HG03565 (cell line): ENCODE measurements around the gene VPS26A.
"Not testable (repeated sequence)": the region's sequence is repeated elsewhere in the genome, so short reads cannot be mapped to it uniquely, and the experiment has no call there.

Experiments used
- ATAC-seq: cut with Tn5 transposase; IDR thresholded peaks from one replicate; pipeline ENCODE4 v1.9.1; 2021; ENCODE audit warnings: mild to moderate bottlenecking, moderate library complexity; ENCODE audit not compliant: unreplicated experiment

The VPS26A gene

DNA sequence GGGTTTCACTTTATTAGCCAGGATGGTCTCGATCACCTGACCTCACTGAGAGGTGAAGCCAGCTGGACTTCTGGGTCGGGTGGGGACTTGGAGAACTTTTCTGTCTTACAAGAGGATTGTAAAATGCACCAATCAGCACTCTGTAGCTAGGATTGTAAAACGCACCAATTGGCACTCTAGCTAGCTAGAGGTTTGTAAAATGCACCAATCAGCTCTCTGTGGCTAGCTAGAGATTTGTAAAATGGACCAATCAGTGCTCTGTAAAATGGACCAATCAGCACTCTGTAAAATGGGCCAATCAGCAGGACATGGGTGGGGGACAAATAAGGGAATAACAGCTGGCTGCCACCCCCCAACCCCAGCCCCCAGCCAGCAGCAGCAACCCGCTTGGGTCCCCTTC, 51.3 kb downstream of the VPS26A start:
- not testable (repeated sequence) for ATAC-seq

- ATAC-seq: no peak
These were observed 52.8 kb downstream of the VPS26A start for GRCh38 chr10:69176823-69177222.

- ATAC-seq: peak; percentile 24
These were observed 55.2 kb downstream of the VPS26A start for GRCh38 chr10:69179089-69179742.

- peak; percentile 74 for ATAC-seq
These were observed 56.0 kb downstream of the VPS26A start, which contains the start of gene SUPV3L1 for GRCh38 chr10:69179743-69180524. TSS of gene SUPV3L1 (plus strand) at chr10:69180234. CDS start at chr10:69180292, 58 bp downstream.

DNA sequence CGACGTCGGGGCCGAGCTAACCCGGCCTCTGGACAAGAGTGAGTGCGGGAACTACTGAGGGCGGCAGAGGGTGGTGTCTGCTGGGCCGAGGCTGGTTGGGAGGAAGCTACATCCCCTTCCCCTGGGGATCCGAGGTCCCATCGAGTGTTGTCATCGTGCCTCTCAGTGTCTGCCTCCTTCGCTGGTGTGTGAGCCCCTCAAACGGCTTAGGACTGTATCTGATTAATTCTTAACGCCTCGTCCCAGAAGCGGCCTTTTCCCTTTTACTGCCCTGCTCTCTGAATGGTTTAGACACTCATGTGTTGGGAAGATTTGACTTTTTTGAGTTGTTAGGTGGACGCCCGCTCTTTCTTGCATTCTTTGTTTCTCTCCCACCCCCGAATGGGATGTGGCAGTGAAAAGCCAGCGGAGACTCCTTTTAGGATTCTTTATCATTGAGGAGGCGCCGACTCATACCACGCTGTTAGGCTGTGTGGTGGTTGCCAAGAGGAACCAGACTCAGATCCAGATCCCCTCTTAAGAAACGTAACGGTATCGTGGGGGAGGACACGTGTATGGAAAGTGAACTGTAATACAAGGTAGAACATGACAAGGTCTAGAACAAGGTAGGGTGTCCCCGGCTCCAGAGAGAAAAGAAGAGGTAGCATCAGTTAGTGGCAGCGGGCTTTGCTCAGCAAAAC, 56.7 kb downstream of the VPS26A start:
- ATAC-seq: peak; percentile 10

- no peak for ATAC-seq
These were observed 57.5 kb downstream of the VPS26A start for GRCh38 chr10:69181433-69181832.

GRCh38 chr10:69182005-69182404, 58.0 kb downstream of the VPS26A start:
- ATAC-seq: no peak

DNA sequence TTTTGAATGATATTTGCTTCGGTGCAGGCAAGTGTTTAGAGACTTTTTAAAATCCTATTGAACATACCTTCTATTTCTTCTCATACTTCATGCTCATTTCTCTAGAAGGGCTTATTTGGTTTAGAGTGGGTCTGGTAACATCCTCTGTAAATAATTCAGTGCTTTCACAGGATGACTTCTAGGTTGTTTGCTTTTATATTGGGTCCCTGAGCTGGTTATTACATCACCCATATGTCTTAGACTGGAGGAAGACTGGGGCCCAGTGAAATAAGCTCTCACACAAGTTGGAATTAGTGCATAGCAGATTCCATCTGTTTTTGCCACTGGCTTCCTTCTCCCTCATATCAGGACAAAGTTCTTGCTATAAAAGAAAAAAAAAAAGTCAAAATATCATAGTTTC, 62.5 kb downstream of the VPS26A start:
- ATAC-seq: no peak

- no peak for ATAC-seq
These were observed 77.1 kb downstream of the VPS26A start for GRCh38 chr10:69201045-69201444.

- no peak for ATAC-seq
These were observed 78.4 kb downstream of the VPS26A start for GRCh38 chr10:69202332-69202731.

DNA sequence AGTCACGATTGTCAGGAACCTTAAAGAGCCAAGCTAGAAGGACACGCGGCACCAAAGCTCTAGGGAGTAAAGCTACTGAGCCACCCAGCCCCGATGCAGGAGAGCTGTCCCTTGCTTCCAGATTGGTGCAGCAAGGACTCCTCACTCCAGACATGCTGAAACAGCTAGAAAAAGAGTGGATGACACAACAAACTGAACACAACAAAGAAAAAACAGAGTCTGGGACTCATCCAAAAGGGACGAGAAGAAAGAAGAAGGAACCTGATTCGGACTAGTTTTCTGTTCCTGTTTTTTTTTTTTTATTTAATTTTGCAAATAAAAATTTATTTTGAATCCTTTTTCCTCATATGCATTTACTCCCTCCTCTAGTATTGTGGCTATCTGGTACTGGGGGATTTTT, 84.8 kb downstream of the VPS26A start:
- ATAC-seq: no peak

- no peak for ATAC-seq
These were observed 86.0 kb downstream of the VPS26A start for GRCh38 chr10:69209787-69210484.

GRCh38 chr10:69211104-69211503, 87.1 kb downstream of the VPS26A start:
- no peak for ATAC-seq

GRCh38 chr10:69211524-69211923, 87.5 kb downstream of the VPS26A start:
- ATAC-seq: no peak

DNA sequence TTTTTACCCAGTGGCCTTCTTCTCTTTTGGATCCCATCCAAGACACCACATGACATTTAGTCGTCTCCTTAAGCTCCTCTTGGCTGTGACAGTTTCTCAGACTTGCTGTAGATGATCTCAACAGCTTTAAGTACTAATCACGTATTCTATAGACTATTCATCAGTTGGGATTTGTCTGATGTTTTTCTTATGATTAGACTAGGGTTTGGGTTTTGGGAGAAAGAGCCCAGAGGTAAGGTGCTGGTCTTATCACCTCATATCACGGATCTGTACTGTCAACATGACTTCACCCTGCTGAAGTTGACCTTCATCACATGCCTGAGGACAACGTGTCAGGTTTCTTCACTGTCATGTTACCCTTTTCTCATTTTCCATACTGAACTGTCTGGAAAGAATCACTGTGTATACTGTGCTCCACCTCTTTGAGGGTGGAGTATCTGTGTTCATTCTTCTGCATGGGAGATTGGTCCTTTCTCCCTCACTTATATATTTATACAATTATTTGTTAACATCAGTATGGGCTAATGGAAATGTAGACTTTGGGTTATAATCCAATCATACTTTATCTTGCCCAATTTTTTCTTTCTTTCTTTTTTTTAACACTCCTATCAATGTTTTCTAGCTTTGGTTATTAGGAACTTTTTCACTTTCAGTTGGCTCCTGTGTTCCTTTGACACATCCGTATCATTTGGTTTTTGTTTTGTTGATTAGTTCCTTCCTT, 89.8 kb downstream of the VPS26A start:
- ATAC-seq: no peak

DNA sequence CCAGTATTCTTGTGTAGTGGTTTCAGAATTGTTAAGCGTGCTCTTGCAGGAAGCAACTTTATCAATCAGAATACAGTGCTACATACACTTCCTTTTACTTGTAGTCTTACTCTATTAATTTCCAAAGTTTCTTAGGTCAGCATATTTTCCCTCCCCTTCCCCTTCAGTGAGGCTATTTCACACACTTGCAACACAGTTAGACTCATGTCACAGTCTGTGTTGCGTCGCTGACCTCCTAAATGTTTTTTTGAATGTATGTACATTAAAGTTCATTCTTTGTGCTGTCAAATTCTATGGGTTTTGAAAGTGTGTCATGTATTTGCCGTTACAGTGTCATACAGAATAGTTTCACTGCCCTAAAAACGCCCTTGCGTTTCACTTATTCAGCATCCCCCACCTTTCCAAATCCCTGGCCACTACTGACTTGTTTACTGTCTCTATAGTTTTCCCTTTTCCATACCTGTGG, 90.7 kb downstream of the VPS26A start:
- no peak for ATAC-seq

DNA sequence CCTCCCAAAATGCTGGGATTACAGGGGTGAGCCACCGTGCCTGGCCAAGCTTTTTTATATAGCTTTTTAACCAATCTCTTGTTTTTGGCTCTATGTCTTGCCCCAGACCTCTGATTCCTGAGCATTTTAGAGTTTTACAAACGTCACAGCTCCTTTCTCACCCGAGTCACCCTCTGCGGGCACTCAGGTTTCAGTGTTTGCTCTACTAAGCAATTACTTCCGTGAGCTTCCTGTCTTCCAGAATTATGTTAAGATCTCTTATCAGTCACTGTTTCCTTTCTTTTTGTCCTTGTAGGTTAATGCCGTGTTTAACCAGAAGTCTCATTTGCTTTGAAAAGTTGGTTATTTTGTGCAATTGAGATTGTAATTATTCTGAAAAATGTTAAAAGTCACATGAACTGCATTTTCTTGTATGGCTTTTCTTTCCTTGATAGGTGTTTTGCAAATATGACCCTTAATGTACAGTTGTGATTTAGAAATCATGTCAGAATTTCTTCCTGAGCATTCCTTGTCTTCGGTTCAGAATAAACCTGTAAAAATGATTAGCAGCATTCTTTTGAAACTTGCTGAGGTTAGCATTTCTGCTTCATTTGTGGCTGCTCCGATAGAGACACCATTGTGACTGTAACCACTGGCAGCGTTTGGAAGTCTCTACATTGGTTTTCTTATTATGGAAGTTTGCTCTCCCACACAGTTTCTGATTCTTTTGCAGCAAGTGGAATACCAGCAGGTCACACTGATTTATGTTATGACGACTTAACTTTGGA, 91.6 kb downstream of the VPS26A start:
- no peak for ATAC-seq

DNA sequence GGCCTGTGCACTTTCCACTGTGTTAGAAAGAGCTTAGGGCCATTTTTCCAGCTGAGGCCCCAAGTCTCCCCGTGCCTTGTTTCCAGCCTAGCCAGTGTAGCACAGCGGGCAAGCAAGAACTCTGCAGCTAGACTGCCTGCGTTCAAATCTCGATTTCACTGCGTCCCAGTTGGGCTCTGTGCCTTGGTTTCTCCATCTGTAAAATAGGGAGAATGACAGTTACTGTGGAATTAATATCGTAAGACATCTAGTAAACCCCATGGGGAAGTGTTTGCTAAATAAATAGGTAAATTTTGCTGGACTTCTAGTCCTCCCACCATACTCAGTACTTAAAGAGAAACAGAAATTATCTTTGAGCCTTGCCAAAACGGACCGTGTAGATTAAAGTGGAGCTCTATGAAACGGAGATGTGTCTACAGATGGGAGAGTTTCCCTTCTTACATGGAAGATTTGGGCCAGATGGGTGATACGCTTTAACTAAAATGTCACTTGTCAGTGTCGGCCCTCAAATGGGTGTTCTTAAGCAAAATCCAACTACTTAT, 92.7 kb downstream of the VPS26A start:
- no peak for ATAC-seq

- ATAC-seq: no peak
These were observed 93.3 kb downstream of the VPS26A start for GRCh38 chr10:69217119-69217754.
